Stimulated activated CD8-positive, alpha-beta memory T cell treated with anti-CD3 and anti-CD28 coated beads, Interleukin-4, amount 100 ng/mL, for 24 hours (primary cell): Measurements from ENCODE around the gene TMEM74B.

Experiments used
- DNase-seq: peaks from one replicate; pipeline ENCODE4 v3.0.0-alpha.2; 2020; ENCODE audit warnings: low read depth

Gene TMEM74B

DNA sequence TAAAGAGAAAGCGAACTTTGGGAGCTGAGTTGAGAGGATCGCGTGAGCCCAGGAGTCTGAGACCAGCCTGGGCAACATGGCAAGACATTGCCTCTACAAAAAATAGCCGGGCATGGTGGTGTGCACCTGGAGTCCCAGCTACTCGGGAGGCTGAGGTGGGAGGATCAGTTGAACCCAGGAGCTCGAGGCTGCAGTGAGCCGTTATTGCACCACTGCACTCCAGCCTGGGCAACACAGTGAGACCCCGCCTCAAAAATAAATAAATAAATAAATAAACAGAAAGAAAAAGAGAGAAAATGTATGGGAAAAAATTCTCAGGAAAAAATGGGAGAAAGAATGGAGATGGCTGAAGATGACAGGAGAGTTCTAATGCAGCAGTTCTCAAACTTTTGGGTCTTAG lies 21.0 kb upstream of the TMEM74B start:
- no peak for DNase-seq

DNA sequence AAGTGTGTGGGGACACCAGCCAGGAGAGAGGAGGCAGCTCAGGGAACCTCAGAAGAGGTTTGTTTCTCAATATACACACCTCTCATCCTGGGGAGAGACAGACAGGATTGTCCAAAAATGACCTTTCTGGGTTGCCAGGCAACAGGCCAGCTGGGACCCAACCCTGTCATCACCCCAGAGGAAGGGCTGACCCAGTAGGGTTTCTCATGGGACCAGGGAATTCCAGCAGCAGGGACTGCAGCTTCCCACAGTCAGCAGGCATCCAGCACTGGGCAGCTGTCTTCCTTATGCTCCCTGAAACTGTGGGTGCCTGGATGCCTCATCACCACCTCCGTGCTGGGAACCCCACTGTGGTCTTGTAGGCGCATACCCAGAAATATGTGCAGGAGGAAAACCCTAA lies 19.8 kb upstream of the TMEM74B start:
- DNase-seq = no peak

DNA sequence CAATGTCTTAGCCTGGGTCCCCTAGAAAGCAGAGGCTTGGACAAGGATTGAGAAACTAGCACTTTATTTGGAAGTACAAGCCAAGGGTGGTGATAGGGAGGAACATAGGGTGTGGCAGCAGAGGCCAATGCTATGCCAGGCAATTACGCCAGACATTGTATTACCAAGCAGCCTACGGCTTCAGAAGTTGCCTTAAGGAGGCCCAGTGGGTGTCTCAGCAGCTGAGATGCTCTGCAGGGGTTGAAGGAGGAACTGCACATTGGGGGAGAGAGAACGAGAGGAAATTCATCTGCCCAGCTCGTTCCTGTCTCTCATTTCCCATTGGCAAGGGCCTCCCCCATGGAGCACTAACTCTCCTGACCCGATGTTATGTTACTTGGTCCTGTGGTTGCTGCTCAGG lies 19.3 kb upstream of the TMEM74B start:
- no peak for DNase-seq

DNA sequence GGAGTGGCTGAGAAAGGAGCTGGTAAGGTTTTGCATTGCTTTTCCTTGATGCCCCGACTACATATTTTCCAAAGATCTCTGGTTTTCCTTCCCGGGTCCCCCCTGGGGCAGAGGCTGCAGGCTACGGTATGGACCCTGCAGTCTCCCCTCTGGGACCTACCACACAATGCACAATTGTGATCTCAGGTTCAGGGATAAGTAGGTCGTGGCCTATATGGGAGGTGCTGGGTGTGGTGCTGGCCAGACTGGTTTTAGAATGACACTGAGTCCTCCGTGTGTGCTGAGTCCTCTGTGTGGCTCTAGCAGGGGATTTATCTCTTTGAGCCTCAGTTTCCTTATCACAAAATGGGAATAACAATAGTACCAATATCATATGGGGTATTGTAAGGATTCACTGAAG lies 18.8 kb upstream of the TMEM74B start:
- DNase-seq = no peak

DNA sequence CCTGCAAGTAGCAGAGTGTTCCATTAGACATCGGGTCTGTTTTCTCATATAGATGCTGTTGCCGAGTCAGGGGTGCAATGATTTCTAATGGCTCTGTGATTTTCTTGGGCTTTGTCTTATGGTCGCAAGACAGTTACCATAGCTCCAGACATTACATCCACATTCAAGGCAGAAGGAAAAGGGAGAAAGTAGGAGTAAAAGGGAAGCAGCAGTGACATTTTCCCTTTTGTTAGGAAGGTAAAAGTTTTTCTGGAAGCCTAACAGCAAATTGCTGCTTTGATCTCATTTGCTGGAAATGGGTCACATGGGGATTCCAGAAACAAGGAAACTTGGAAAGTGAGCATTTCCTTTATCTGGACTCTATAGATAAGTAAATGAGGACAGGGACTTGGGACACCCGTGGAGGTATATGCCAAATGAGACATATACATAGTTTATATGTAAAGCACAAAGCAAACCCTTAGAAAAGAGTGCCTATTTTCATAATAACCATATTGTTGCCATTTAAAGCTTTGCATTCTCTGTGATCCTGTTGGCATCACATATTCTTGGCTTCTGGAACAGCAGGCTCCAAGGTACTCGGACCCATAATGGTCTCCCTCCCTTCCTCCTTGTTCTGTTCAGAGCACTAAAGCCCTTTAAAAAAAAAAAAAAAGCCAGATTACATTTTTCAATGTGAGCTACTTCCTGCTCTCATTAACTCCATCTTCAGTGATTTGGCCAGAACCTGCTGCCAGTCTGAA lies 18.2 kb upstream of the TMEM74B start, which contains the start of gene C20orf202:
C20orf202 (plus strand) TSS at position 693 of the 743 bp plus-strand sequence. CDS start 132 bp downstream, outside the sequence.
- no peak for DNase-seq

DNA sequence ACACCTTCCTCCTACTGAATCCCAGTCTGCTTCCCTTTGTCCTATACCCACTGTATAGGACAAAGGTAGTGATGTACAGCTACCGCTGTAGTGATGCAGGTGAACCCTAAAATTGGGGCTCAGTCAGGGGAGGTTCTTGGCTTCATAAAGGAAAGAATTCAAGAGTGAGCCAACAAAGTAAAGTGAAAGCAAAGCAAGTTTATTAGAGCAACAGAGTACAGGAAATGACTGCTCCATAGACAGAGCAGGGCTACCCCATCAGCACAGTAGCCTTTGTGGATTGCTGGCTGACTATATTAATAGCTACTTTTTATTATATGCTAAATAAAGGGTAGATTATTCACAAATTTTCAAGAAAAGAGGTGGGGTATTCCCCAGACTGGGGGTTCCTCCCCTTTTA lies 15.2 kb upstream of the TMEM74B start:
- DNase-seq = no peak

DNA sequence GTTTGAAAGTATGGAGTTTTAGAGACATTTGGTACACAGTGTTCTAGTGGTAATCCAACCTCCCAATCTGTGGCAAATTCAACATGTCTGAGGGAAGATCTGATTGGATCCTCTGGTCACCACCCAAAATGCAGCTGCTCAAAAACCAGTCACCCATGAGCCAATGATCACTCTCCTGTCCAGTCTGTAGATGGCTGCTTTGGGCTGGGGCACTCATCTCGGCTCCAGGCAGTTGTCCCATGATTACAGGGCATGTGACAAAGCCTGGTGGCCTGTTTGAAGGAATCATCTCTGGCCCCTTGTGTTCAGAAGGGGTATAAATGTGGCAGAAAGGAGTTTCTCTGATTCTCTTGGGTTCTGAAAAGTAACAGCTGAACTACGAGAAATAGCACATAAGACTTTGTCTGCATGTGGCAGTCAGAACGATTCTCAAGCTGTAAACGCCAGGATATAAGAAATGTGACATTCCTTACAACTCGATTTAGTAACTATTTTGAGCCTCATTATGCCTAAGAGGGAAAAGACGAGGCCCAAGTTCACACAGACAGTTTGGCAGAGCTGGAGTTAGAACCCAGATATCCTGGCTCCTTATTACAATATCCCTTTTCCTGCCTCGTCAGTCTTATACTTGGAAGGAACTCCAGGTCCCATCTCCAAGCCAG lies 14.6 kb upstream of the TMEM74B start:
- DNase-seq = no peak

DNA sequence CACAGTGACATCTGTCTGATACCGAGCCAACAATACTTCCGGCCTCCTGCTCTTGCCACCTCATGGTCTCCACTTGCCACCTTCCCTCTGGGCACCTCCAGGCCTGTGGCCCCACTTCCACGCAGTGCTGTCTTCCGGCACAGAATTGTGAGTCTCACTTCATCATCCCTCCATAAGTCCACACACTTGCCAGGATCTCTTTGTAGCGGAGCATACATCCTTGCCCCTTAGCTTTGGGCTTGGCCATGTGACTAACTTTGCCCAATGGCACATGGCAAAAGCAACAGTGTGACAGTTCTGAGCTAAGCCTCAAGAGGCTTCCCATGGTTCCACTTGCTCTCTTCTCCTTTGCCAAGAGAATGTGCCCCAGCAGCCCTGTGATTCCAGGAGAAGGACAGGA lies 14.0 kb upstream of the TMEM74B start:
- no peak for DNase-seq

DNA sequence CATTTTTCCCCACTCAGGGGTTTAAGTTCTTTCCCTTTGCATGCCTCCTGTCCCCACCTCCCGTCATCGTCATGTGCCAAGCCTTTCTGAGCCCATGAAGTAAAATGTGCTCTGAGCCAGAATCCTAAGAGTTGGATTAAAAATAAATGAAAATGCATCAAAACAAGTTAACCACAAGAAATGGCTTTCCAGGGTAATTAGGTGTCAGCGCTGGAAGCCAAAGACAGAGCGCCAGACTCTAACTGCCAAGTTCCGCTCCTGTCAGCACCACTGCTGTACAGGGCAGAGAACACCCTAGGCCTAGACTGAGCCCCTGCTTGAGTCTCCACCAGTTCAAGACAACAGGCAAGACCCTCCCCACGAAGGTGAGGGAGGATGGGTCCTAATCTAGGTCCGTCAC lies 13.0 kb upstream of the TMEM74B start:
- no peak for DNase-seq

DNA sequence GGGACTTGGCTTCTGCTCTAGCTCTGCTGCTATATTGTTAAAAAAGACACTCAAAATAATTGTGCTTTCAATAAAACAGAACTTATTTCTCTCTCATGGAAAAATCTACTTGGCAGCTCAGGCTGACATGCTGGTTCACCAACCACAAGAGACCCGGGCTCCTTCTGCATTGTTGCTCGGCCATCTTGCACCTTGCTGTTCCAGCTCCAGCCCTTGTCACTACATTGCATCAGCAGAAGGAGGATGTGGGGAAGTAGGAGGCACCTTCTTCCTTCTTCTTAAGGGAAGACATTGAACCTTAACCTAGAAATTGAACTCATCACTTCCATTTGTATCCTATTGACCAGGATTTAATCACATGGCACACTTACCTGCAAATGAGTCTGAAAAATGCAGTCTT lies 11.9 kb upstream of the TMEM74B start:
- no peak for DNase-seq

DNA sequence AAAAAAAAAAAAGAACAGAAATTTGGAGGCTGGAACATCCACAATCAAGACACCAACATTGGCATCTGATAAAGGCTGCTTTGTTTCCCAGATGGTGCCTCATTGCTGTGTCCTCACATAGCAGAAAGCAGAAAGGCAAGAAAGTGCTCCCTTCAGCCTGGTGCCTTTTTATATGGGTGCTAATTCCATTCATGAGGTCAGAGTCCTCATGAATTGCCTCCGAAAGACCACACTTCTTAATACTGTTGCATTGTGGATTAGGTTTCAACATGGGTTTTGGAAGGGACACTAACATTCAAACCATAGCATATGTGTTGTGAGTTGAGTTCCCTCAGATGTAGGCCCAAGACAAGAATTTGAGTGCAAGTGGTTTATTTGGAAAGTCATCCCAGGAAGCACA lies 10.4 kb upstream of the TMEM74B start:
- DNase-seq = no peak

DNA sequence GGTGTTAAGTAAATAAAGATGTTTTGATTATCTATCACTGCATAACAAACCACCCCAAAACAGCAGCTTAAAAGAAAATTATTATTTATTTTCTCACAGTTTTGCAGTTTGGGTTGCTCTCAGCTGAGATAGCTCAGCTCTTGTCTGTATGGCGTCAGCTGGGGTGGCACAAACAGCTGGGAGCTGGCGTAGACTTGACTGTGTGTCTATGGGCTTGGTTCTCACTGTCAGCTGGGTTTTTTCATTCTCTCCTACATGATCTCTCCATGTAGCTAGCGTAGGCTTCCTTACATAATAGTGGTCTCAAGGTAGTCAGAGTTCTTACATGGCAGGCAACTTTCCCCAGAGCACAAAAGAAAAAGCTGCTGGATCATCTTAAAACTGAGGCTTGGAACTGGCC lies 6.5 kb upstream of the TMEM74B start:
- no peak for DNase-seq

DNA sequence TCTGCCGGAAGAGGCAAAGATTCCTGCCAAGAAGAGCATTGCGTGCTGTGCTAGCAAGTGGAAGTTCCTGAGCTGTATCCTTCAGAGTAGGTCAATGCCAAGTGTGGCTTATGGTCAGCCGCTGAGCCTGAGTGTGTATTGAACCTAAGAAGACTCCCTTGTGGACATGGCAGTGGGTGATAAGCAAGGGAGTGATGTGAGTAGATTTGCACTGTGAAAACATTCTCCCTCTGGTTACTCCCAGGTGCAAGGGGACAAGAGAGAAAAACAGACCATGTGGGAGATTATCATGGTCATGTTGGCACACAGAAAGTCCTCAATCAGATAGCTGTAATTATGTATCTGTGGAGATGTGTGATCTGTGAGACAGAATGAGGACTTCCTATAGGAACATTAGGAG lies 6.1 kb upstream of the TMEM74B start:
- DNase-seq = no peak

DNA sequence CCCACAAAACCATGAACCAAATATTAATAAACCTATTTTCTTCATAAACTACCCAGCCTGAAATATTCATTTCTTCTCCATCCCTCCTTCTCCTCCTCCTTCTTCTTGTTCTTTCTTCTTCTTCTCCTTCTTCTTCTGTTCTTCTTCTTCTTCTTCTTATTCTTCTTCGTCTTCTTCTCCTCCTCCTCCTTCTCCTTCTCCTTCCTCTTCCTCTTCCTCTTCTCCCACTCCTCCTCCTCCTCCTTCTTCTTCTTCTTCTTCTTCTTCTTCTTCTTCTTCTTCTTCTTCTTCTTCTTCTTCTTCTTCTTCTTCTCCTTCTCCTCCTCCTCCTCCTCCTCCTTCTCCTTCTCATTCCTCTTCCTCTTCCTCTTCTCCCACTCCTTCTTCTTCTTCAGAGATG lies 5.0 kb upstream of the TMEM74B start:
- DNase-seq = no peak

DNA sequence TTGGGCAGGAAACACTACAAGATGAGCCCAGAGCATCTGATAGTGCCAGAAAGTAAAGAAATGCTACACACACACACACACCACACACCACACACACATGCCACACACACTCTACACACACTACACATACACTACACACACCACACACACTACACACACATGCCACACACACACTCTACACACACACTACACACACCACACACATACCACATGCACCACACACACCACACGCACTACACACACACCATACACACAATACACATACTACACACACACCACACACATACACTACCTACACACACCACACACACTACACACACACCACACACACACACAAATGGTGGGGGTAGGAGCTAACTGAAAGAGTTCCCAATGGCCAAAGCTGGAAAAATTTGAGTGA lies 3.6 kb upstream of the TMEM74B start:
- DNase-seq = no peak

DNA sequence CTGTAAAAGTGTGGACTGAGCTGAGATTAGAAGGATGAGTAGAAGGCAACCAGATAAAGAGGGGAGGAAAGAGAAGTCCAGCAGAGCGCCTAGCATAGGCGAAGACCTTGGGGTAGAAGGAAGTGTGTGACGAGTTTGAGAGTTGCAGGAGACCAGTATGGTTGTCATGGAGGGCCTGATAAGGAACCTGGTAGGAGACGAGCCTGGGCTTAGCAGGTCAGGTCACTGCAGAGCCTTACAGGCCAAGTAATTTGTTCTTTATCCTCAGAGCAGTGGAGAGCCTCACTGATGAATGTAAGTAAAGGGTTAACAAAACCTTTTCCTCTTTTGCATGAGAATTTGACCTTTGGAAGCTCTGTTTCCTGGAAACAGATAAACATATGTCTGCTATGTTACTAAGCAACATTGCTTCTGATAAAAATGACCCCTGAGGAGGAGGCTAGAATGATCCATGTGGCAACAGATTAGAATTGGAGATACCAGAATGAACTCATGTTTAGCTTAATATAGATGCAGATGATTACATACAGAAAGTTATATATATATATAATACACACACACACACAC lies 2.9 kb upstream of the TMEM74B start:
- DNase-seq = no peak

DNA sequence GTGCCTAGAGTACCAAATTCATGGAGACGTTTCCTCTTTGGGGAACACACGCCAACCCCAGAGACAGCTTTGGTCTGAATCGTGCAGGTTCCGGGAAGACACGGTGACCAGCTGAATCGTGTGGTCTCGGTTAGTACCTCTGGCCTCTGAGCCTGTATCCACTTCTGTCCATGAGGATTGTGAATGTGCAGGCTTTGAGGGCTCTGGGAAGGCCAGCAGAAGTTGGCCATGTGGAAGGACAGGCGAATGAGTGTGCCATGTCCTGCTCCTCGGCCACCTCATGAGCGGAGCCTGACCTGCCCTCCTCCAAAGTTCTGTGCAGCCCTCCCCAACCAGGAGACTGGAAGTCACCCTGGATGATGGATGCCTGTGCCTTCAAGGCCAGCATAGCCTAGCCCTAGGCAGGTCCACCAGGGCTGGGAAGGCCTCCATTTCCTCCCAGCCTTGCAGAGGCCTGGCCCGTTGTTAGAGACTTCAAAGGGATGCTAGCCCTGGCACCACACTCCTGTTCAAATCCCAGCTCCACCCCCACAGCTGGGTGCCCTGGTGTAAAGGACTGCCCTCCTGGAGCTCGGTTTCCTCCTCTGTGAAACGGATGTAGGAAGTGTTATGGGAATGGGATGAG lies 1.7 kb upstream of the TMEM74B start:
- no peak for DNase-seq

DNA sequence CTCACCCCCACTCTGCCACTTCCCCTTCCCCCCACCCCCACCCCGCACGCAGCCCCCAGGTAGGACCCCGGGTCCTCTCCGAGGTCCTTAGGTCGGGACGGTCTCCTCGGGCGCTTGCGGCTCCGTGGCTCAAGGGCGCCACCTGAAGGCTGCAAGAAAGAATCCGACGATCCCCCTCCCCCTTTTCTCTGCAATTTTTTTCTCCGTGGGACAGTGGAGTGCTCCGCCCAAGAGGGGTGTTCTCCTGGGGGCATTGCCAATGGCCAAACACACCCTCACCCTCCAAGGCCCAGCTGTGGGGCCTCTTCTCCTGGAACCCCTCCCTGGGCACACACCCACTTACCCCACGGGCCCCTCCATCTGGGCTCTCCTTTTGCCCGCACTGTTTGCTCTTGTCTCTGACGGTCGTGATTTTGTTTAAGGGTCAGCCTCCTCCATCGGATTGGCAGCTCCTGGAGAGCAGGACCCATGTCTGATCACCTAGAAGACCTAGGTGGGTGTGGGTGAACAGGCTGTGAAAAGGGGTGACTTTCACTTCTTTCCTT lies 1.1 kb upstream of the TMEM74B start:
- peak; percentile 11 for DNase-seq

DNA sequence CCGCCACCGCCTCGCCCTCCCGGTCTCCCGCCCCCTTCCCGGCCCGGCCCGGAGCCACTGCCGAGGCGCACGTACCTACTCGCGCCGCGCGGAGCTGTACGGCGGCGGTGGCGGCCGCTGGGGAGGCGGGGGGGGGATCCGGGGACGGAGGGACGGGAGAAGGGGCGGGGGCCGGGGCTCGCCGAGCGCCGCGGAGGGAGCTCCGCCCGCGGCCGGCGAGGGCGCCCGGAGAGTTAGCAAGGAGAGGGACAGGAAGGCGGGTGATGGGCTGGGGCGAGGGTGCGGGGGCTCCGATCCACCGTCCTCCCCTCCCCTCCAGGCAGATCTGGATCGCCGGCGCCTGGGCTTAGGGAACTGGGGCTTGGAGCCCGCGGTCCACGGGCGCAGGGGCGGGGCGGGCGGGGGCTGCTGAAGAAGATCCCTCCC lies 548 bp upstream of the TMEM74B start:
- DNase-seq = no peak

DNA sequence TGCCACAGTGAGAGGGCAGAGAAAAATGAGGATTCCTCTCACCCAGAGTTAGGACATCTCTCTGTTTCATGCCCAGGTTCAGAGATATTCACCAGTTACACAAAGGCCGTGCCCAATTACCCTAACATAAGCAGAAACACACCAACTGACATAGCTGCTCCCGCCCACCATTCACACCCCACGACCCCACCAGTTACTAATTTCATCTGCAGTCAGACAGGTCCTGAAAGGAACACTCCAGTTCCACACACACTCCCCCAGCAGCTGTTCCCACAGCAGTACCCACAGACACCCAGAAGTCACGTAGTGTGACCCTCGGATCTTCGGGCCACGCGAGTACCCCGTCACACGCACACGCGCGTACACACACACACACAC lies 532 bp downstream of the TMEM74B start:
- no peak for DNase-seq

DNA sequence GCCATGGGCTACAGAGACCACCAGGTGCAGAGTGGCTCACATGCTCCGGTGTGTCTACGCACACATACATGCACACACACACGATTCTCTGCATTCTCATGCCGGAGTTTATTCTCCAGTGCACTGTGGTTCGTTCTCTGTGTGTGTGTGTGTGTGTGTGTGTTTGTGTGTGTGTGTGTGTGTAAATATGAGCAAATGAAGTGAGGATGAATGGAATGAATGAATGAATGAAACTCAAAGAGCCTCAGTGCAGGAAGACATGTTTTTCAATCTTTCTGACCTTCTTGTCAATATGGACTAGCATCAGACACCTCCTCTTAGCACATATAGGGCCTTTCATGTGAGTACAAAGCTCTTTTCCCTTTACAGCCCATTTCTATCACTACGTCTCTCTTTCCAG lies 1.6 kb downstream of the TMEM74B start:
- DNase-seq = no peak

DNA sequence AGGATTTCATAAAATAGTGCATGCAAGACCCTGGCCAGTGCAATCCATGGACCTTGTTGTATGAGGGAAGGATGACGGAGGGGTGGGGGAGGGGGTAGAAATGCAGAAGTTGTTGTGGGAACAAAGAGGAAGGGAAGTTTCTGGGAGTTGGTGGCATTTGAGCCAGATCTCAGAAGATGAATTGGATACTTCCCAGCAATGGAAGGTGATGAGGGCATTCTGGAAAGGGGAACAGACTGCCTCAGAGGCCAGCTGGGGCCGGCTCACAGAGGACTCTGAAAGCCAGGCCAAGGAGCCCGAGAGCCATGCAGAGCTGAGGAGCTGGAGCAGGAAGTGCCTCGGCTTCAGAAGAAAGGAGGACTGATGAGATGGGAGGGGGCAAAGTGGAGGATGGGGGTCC lies 2.7 kb downstream of the TMEM74B start:
- DNase-seq = no peak

DNA sequence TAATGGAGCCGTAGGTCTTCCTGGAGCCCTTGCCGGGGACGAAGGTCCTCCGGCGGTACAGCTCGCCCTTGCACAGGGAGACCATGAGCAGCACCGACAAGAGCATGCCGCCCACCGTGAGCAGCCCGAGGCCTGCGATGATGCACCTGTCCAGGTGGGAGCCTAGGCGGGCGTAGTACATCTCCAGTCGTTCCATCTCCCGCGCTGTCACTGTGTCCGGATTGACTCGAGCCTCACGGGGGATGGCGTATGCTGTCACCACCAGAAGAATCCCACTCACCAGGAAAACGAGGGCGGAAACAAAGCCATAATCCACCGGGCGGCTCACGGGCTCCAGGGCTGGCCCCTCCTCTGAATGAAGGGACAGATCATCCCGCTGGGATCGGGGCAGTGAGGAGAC lies 3.8 kb downstream of the TMEM74B start:
- no peak for DNase-seq
